Measurements from ENCODE around the gene AHCY.
A peak's percentile ranks its signal among the peaks of the same experiment; 100 is the strongest.
"Not testable (repeated sequence)": the region's sequence is repeated elsewhere in the genome, so short reads cannot be mapped to it uniquely, and the experiment has no call there.

Gene AHCY

GRCh38 chr20:34271956-34272355, 31.2 kb downstream of the AHCY start:
- H3K27ac ChIP-seq (ENCODE audit: low read length) = no peak overlapping the region
- no peak overlapping the region for H3K4me3 ChIP-seq (ENCODE audit: low read length in 2 of 2)

GRCh38 chr20:34269996-34270627, 33.0 kb downstream of the AHCY start:
- Histone ChIP-seq H3K4me1 (ENCODE audit: control insufficient read depth, insufficient read depth, low read length) (peaks cover 13% of the 10 kb centered on the region), H3K27me3 (ENCODE audit: control insufficient read depth in 1 of 2, insufficient read depth in 2 of 2, low read length in 2 of 2) (peaks cover 6 to 7% of the 10 kb centered on the region in 2 donors), H3K27ac (ENCODE audit: low read length) (no peak overlapping the region), H3K9me3 (ENCODE audit: control insufficient read depth in 2 of 2, low read length in 2 of 2) (no peaks in the 10 kb centered on the region), H3K9ac (ENCODE audit: low read length in 2 of 2) (no peak overlapping the region), H3K4me3 (ENCODE audit: low read length in 2 of 2) (no peak overlapping the region), H3K36me3 (ENCODE audit: control insufficient read depth in 2 of 2, insufficient read depth in 2 of 2, low read length in 2 of 2) (no peaks in the 10 kb centered on the region)

More at GRCh38 chr20:34271956-34272355, 31.2 kb downstream of the AHCY start:
- Histone ChIP-seq H3K9ac (ENCODE audit: low read length in 2 of 2) (no peak overlapping the region), H3K9me3 (ENCODE audit: control insufficient read depth in 2 of 2, low read length in 2 of 2) (no peaks in the 10 kb centered on the region), H3K27me3 (ENCODE audit: control insufficient read depth in 1 of 2, insufficient read depth in 2 of 2, low read length in 2 of 2) (peaks cover 6 to 7% of the 10 kb centered on the region in 2 donors), H3K36me3 (ENCODE audit: control insufficient read depth in 2 of 2, insufficient read depth in 2 of 2, low read length in 2 of 2) (peaks cover 3 to 4% of the 10 kb centered on the region in 2 donors), H3K4me1 (ENCODE audit: control insufficient read depth, insufficient read depth, low read length) (peaks cover 13% of the 10 kb centered on the region)

GRCh38 chr20:34268851-34269636, 34.1 kb downstream of the AHCY start:
- Histone ChIP-seq H3K27me3 (ENCODE audit: control insufficient read depth in 1 of 2, insufficient read depth in 2 of 2, low read length in 2 of 2) (peaks cover 6 to 7% of the 10 kb centered on the region in 2 donors), H3K9ac (ENCODE audit: low read length in 2 of 2) (peak overlapping the region; percentile 36 to 42), H3K27ac (ENCODE audit: low read length) (no peak overlapping the region), H3K4me1 (ENCODE audit: control insufficient read depth, insufficient read depth, low read length) (peaks cover 13% of the 10 kb centered on the region), H3K36me3 (ENCODE audit: control insufficient read depth in 2 of 2, insufficient read depth in 2 of 2, low read length in 2 of 2) (no peaks in the 10 kb centered on the region), H3K9me3 (ENCODE audit: control insufficient read depth in 2 of 2, low read length in 2 of 2) (no peaks in the 10 kb centered on the region), H3K4me3 (ENCODE audit: low read length in 2 of 2) (peak overlapping the region; percentile 36 to 71)

GRCh38 chr20:34268145-34268544, 35.0 kb downstream of the AHCY start:
- Histone ChIP-seq H3K4me1 (ENCODE audit: control insufficient read depth, insufficient read depth, low read length) (peaks cover 13% of the 10 kb centered on the region), H3K36me3 (ENCODE audit: control insufficient read depth in 2 of 2, insufficient read depth in 2 of 2, low read length in 2 of 2) (no peaks in the 10 kb centered on the region), H3K27me3 (ENCODE audit: control insufficient read depth in 1 of 2, insufficient read depth in 2 of 2, low read length in 2 of 2) (peaks cover 6 to 7% of the 10 kb centered on the region in 2 donors), H3K27ac (ENCODE audit: low read length) (no peak overlapping the region), H3K4me3 (ENCODE audit: low read length in 2 of 2) (no peak overlapping the region), H3K9ac (ENCODE audit: low read length in 2 of 2) (no peak overlapping the region), H3K9me3 (ENCODE audit: control insufficient read depth in 2 of 2, low read length in 2 of 2) (no peaks in the 10 kb centered on the region)

GRCh38 chr20:34264141-34264540, 39.0 kb downstream of the AHCY start:
- H3K4me3 ChIP-seq (ENCODE audit: low read length in 2 of 2) = no peak overlapping the region
- no peak overlapping the region for H3K9ac ChIP-seq (ENCODE audit: low read length in 2 of 2)
- no peaks in the 10 kb centered on the region for H3K36me3 ChIP-seq (ENCODE audit: control insufficient read depth in 2 of 2, insufficient read depth in 2 of 2, low read length in 2 of 2)
- H3K27ac ChIP-seq (ENCODE audit: low read length) = no peak overlapping the region
- no peaks in the 10 kb centered on the region for H3K9me3 ChIP-seq (ENCODE audit: control insufficient read depth in 2 of 2, low read length in 2 of 2)
- H3K27me3 ChIP-seq (ENCODE audit: control insufficient read depth in 1 of 2, insufficient read depth in 2 of 2, low read length in 2 of 2) = peaks cover 5 to 6% of the 10 kb centered on the region in 2 donors
- H3K4me1 ChIP-seq (ENCODE audit: control insufficient read depth, insufficient read depth, low read length) = peaks cover 7% of the 10 kb centered on the region

- not testable (repeated sequence) for H3K9me3 ChIP-seq (ENCODE audit: control insufficient read depth in 2 of 2, low read length in 2 of 2); H3K4me1 ChIP-seq (ENCODE audit: control insufficient read depth, insufficient read depth, low read length); H3K27ac ChIP-seq (ENCODE audit: low read length); H3K27me3 ChIP-seq (ENCODE audit: control insufficient read depth in 1 of 2, insufficient read depth in 2 of 2, low read length in 2 of 2); H3K9ac ChIP-seq (ENCODE audit: low read length in 2 of 2); H3K4me3 ChIP-seq (ENCODE audit: low read length in 2 of 2); H3K36me3 ChIP-seq (ENCODE audit: control insufficient read depth in 2 of 2, insufficient read depth in 2 of 2, low read length in 2 of 2)
Measured at GRCh38 chr20:34263468-34263867, 39.7 kb downstream of the AHCY start.

- H3K4me1 ChIP-seq (ENCODE audit: control insufficient read depth, insufficient read depth, low read length) = no peaks in the 10 kb centered on the region
- H3K27ac ChIP-seq (ENCODE audit: low read length) = peak overlapping the region; percentile 18
- no peaks in the 10 kb centered on the region for H3K9me3 ChIP-seq (ENCODE audit: control insufficient read depth in 2 of 2, low read length in 2 of 2)
- H3K27me3 ChIP-seq (ENCODE audit: control insufficient read depth in 1 of 2, insufficient read depth in 2 of 2, low read length in 2 of 2) = no peaks in the 10 kb centered on the region
- H3K36me3 ChIP-seq (ENCODE audit: control insufficient read depth in 2 of 2, insufficient read depth in 2 of 2, low read length in 2 of 2) = no peaks in the 10 kb centered on the region
- no peak overlapping the region for H3K4me3 ChIP-seq (ENCODE audit: low read length in 2 of 2)
- H3K9ac ChIP-seq (ENCODE audit: low read length in 2 of 2) = no peak overlapping the region
Measured at GRCh38 chr20:34262488-34263288, 40.5 kb downstream of the AHCY start.

- H3K27ac ChIP-seq (ENCODE audit: low read length) = no peak overlapping the region
- H3K4me3 ChIP-seq (ENCODE audit: low read length in 2 of 2) = no peak overlapping the region
- no peaks in the 10 kb centered on the region for H3K36me3 ChIP-seq (ENCODE audit: control insufficient read depth in 2 of 2, insufficient read depth in 2 of 2, low read length in 2 of 2)
- H3K4me1 ChIP-seq (ENCODE audit: control insufficient read depth, insufficient read depth, low read length) = no peaks in the 10 kb centered on the region
- H3K9ac ChIP-seq (ENCODE audit: low read length in 2 of 2) = no peak overlapping the region
- H3K27me3 ChIP-seq (ENCODE audit: control insufficient read depth in 1 of 2, insufficient read depth in 2 of 2, low read length in 2 of 2) = no peaks in the 10 kb centered on the region
- no peaks in the 10 kb centered on the region for H3K9me3 ChIP-seq (ENCODE audit: control insufficient read depth in 2 of 2, low read length in 2 of 2)
Measured at GRCh38 chr20:34260208-34260942, 42.8 kb downstream of the AHCY start.

GRCh38 chr20:34256629-34257124, 46.5 kb downstream of the AHCY start:
- Histone ChIP-seq H3K36me3 (ENCODE audit: control insufficient read depth in 2 of 2, insufficient read depth in 2 of 2, low read length in 2 of 2) (no peaks in the 10 kb centered on the region), H3K9ac (ENCODE audit: low read length in 2 of 2) (no peak overlapping the region), H3K4me3 (ENCODE audit: low read length in 2 of 2) (no peak overlapping the region), H3K9me3 (ENCODE audit: control insufficient read depth in 2 of 2, low read length in 2 of 2) (no peaks in the 10 kb centered on the region), H3K4me1 (ENCODE audit: control insufficient read depth, insufficient read depth, low read length) (no peaks in the 10 kb centered on the region), H3K27me3 (ENCODE audit: control insufficient read depth in 1 of 2, insufficient read depth in 2 of 2, low read length in 2 of 2) (no peaks in the 10 kb centered on the region), H3K27ac (ENCODE audit: low read length) (no peak overlapping the region)

- Histone ChIP-seq H3K36me3 (ENCODE audit: control insufficient read depth in 2 of 2, insufficient read depth in 2 of 2, low read length in 2 of 2) (no peaks in the 10 kb centered on the region), H3K4me1 (ENCODE audit: control insufficient read depth, insufficient read depth, low read length) (no peaks in the 10 kb centered on the region), H3K27ac (ENCODE audit: low read length) (no peak overlapping the region), H3K9me3 (ENCODE audit: control insufficient read depth in 2 of 2, low read length in 2 of 2) (no peaks in the 10 kb centered on the region), H3K9ac (ENCODE audit: low read length in 2 of 2) (no peak overlapping the region), H3K4me3 (ENCODE audit: low read length in 2 of 2) (no peak overlapping the region), H3K27me3 (ENCODE audit: control insufficient read depth in 1 of 2, insufficient read depth in 2 of 2, low read length in 2 of 2) (no peaks in the 10 kb centered on the region)
Measured at GRCh38 chr20:34254979-34255378, 48.2 kb downstream of the AHCY start.

Measured in stomach smooth muscle (tissue), 2 donors.